Measurements from ENCODE around the gene PFDN1. TPM values are rescaled to one million over a fixed set of nuclear protein-coding genes. Genes with fewer than 3 reads are reported as not detected.

PFDN1 gene
- total and polyA plus RNA-seq, 9 of the 15 experiments (the other 6 are each of a cell fraction or from before 2014, with no cell fraction given) = 45.5 to 215 (median 78.0) TPM

DNA sequence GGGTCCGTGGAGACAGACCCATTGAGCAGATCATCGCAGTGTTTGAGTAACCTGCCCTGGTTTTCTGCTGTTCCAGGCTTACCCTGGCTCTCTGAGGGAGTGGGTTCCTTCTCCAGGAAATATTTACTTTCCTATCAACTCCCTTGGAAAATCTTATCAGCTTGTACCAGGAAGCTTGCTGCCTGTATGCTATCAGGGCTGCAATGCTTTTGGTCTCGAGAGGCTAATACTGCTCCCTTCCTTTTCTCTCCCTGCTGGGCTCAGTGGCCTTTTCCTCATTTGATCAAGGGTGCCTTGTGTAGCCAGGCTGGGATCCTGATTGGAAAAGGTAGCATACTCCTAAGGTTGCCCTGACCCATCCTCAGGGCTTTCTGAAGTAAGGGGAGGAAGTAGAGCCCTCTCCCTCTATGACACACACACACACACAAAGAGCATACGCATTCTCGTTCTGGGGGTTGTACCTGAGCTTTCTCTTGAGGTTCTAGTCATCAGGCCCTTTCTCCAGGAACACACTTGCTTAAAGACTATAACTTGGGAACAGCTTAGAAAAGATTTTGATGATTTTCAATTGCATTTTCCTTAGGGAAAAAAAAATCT lies 86.3 kb downstream of the PFDN1 start:
- intact Hi-C loops (cut with micrococcal nuclease) = no loop called here
- ATAC-seq = peak; percentile 59
- 7% methylated on average over 5 of the region's 5 CpGs for WGBS (ENCODE audit: insufficient coverage, low coverage, missing lambda C conversion rate)
- POLR2A ChIA-PET = interaction anchor here (0.6 to 4.0 kb wide), 22 partner anchors 8 to 799 kb away, joined by 3 to 18 read pairs (median 4); partner anchors contain the start of gene SRA1
- Histone ChIP-seq H3K79me2 (ENCODE audit: control insufficient read depth, insufficient read depth, low read length) (peaks cover 80% of the 10 kb centered on the region), H3K4me1 (replicated peaks in 1 of 2; ENCODE audit: control insufficient read depth in 2 of 2, insufficient read depth in 2 of 2, low read length in 2 of 2) (peaks cover 42 to 82% of the 10 kb centered on the region in 2 experiments), H2AFZ (ENCODE audit: low read depth, low read length) (peak overlapping the region; percentile 38; the same call in 1 of the 2 replicates), H3K27ac (ENCODE audit: extremely low read depth, low read depth, low read length) (peak overlapping the region; percentile 95), H3K4me2 (ENCODE audit: insufficient read depth, low read length) (peak overlapping the region; percentile 80), H3K9me1 (ENCODE audit: control insufficient read depth, insufficient read depth, low read length) (no peaks in the 10 kb centered on the region), H3K27me3 (ENCODE audit: control insufficient read depth in 2 of 2, insufficient read depth in 2 of 2, low read length in 2 of 2) (no peaks in the 10 kb centered on the region), H3K9me3 (replicated peaks; ENCODE audit: control insufficient read depth, insufficient read depth, low read depth, low read length) (no peaks in the 10 kb centered on the region; the same call in 1 of the 2 replicates), H3K36me3 (ENCODE audit: control insufficient read depth, insufficient read depth, low read length) (peaks cover 26% of the 10 kb centered on the region), H3K9ac (ENCODE audit: insufficient read depth in 1 of 2, low read depth in 2 of 2, low read length in 2 of 2) (peak overlapping the region; percentile 72 to 79; a peak in 3 of 4 replicates), H3K4me3 (peak overlapping the region; percentile 1; the same call in 1 of the 2 replicates), H4K20me1 (replicated peaks; ENCODE audit: control insufficient read depth, insufficient read depth, low read length) (no peaks in the 10 kb centered on the region)
- peak; percentile 71 for FAIRE-seq
- peak; percentile 44 to 67 (median 66) for DNase-seq (ENCODE audit: extremely low read depth in 1 of 4, low spot score in 3 of 4)
- CTCF ChIA-PET (ENCODE audit: low intra/inter-chr PET ratio) = no interaction called here
- in situ Hi-C loops (cut with MboI) = no loop called here
- no TSS peak for BruUV-seq (replicated peaks)
- TF ChIP-seq WHSC1 (IDR thresholded peaks at IDR 0.05; ENCODE audit: low read length) = no peak
- TF ChIP-seq MAZ (CRISPR knock-in tag; conservative IDR thresholded peaks at IDR 0.05 in 1 of 2, IDR thresholded peaks at IDR 0.05 in 1 of 2) = 0 out of 4 replicates have a peak, but pooled peaks of 1 of the 2 experiments have one; percentile 45
- peak; percentile 9; the same call in 1 of the 2 replicates for TF ChIP-seq SPI1 (IDR thresholded peaks at IDR 0.05; ENCODE audit: borderline replicate concordance, low read depth, low read length)
- no peak for TF ChIP-seq NELFE (IDR thresholded peaks at IDR 0.05; ENCODE audit: insufficient read depth, insufficient read length)
- TF ChIP-seq CBX8 (IDR thresholded peaks at IDR 0.05; ENCODE audit: borderline replicate concordance, extremely low read depth, low read depth, low read length, poor library complexity, severe bottlenecking) = no peak
- TF ChIP-seq, protein P1, sequence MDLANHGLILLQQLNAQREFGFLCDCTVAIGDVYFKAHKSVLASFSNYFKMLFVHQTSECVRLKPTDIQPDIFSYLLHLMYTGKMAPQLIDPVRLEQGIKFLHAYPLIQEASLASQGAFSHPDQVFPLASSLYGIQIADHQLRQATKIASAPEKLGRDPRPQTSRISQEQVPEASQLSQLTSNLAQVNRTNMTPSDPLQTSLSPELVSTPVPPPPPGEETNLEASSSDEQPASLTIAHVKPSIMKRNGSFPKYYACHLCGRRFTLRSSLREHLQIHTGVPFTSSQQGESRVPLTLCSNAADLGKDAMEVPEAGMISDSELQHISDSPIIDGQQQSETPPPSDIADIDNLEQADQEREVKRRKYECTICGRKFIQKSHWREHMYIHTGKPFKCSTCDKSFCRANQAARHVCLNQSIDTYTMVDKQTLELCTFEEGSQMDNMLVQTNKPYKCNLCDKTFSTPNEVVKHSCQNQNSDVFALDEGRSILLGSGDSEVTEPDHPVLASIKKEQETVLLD (IDR thresholded peaks at IDR 0.05) = 0 out of 2 replicates have a peak, but pooled peaks have one; percentile 37
- peak; percentile 48; the same call in 1 of the 2 replicates for TF ChIP-seq POLR2AphosphoS5 (IDR thresholded peaks at IDR 0.05; ENCODE audit: control insufficient read depth, insufficient read depth, low read depth, low read length)
- TF ChIP-seq, protein P2, sequence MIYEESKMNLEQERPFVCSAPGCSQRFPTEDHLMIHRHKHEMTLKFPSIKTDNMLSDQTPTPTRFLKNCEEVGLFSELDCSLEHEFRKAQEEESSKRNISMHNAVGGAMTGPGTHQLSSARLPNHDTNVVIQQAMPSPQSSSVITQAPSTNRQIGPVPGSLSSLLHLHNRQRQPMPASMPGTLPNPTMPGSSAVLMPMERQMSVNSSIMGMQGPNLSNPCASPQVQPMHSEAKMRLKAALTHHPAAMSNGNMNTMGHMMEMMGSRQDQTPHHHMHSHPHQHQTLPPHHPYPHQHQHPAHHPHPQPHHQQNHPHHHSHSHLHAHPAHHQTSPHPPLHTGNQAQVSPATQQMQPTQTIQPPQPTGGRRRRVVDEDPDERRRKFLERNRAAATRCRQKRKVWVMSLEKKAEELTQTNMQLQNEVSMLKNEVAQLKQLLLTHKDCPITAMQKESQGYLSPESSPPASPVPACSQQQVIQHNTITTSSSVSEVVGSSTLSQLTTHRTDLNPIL (CRISPR knock-in tag; IDR thresholded peaks at IDR 0.05) = no peak
- peak; percentile 82 for TF ChIP-seq EP300 (IDR thresholded peaks at IDR 0.05; ENCODE audit: low read length)
- no peak for TF ChIP-seq ZBTB1 (CRISPR knock-in tag; IDR thresholded peaks at IDR 0.05; ENCODE audit: borderline replicate concordance, low read depth)
- TF ChIP-seq, protein P3, sequence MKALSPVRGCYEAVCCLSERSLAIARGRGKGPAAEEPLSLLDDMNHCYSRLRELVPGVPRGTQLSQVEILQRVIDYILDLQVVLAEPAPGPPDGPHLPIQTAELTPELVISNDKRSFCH (CRISPR knock-in tag; IDR thresholded peaks at IDR 0.05) = no peak
- TF ChIP-seq, protein P3 (tag; IDR thresholded peaks at IDR 0.05) = peak; percentile 74; the same call in 1 of the 2 replicates
- no peak for TF ChIP-seq ZNF561 (CRISPR knock-in tag; conservative IDR thresholded peaks at IDR 0.05)
- peak; percentile 26 for TF ChIP-seq SMAD4 (CRISPR knock-in tag; conservative IDR thresholded peaks at IDR 0.05)
- TF ChIP-seq OTX1 (CRISPR knock-in tag; IDR thresholded peaks at IDR 0.05) = no peak
- TF ChIP-seq STAT5A (IDR thresholded peaks at IDR 0.05; ENCODE audit: borderline replicate concordance, low read length) = no peak
- TF ChIP-seq, protein P4, sequence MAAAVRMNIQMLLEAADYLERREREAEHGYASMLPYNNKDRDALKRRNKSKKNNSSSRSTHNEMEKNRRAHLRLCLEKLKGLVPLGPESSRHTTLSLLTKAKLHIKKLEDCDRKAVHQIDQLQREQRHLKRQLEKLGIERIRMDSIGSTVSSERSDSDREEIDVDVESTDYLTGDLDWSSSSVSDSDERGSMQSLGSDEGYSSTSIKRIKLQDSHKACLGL (CRISPR knock-in tag; IDR thresholded peaks at IDR 0.05; ENCODE audit: borderline replicate concordance, poor library complexity, severe bottlenecking) = no peak
- 0 out of 2 replicates have a peak, but pooled peaks have one; percentile 34 for TF ChIP-seq GATA2 (CRISPR knock-in tag; IDR thresholded peaks at IDR 0.05)

Measured in K562 (cell line).